HFF-Myc (cell line): ENCODE results near the gene OSBPL1A.

Experiments used
- DNase-seq: peaks from one replicate; pipeline ENCODE4 v3.0.0-alpha.2; 2011; ENCODE audit warnings: low read depth; ENCODE audit errors: extremely low read depth
- H3K4me3 ChIP-seq: replicated peaks from 2 replicates; pipeline ENCODE4 v1.5.1; 2011; ENCODE audit warnings: low read depth, mild to moderate bottlenecking, control low read depth, low read length
- TF ChIP-seq, protein P1 (sequence below): IDR thresholded peaks from 2 replicates; pipeline ENCODE4 v1.5.1; 2012; ENCODE audit warnings: mild to moderate bottlenecking, low read depth, low read length, control low read depth; ENCODE audit errors: missing control alignments

Gene OSBPL1A

GRCh38 chr18:24189664-24190346 lies 207.8 kb downstream of the OSBPL1A start:
- no peak overlapping the region for H3K4me3 ChIP-seq
- TF ChIP-seq, protein P1, sequence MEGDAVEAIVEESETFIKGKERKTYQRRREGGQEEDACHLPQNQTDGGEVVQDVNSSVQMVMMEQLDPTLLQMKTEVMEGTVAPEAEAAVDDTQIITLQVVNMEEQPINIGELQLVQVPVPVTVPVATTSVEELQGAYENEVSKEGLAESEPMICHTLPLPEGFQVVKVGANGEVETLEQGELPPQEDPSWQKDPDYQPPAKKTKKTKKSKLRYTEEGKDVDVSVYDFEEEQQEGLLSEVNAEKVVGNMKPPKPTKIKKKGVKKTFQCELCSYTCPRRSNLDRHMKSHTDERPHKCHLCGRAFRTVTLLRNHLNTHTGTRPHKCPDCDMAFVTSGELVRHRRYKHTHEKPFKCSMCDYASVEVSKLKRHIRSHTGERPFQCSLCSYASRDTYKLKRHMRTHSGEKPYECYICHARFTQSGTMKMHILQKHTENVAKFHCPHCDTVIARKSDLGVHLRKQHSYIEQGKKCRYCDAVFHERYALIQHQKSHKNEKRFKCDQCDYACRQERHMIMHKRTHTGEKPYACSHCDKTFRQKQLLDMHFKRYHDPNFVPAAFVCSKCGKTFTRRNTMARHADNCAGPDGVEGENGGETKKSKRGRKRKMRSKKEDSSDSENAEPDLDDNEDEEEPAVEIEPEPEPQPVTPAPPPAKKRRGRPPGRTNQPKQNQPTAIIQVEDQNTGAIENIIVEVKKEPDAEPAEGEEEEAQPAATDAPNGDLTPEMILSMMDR: no peak
- DNase-seq: no peak

DNA sequence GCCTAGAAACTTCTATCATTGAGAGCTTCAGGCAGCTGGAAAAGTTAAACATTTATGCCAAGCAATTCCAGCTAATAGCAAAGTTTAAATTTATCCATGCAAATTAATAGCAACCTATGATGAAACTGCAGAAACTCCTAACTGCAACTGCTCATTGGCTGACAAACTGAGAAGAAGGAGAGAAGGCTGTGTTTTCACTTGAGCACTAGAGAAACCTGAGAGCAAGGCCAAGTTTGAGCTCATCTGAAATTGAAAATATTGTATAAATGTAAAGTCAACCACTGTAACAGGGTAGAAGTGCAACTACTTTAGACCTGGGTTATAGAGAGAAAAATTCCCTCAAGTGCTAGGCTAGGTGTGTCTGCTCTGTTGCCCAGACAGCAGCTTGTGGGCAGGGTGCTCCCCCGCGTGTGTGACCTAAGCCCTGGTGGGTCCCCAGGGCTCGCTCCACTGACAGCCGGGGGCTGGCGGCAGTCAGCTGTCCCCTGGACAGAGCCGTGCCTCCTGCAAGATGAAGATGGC lies 208.6 kb downstream of the OSBPL1A start:
- TF ChIP-seq, protein P1: no peak

GRCh38 chr18:24188120-24188519 lies 209.5 kb downstream of the OSBPL1A start:
- TF ChIP-seq, protein P1: no peak
- DNase-seq: no peak

More for the DNA sequence above, 208.6 kb downstream of the OSBPL1A start:
- no peak for DNase-seq
- H3K4me3 ChIP-seq: no peak overlapping the region

DNA sequence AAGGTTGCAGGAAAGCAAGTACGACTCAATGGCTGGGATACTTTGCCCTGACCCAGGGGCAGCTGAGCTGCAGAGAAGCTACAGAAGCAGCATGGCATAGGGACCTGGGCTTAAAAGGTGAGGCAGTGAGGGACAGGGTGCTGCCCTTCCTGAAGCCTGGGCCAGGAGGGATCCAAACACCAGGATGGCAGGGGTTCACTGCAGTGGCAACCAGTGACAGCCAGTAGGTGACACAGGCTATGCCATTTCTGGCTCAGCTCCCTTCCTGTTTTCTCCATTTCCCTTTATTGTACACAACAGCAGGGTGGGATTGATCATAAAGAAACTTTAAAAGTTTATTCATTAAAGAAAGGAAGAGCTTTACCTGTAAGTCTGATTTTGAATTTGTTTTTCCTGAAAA lies 209.9 kb downstream of the OSBPL1A start:
- TF ChIP-seq, protein P1: no peak
- no peak overlapping the region for H3K4me3 ChIP-seq
- no peak for DNase-seq

More at GRCh38 chr18:24188120-24188519, 209.5 kb downstream of the OSBPL1A start:
- no peak overlapping the region for H3K4me3 ChIP-seq

- no peak overlapping the region for H3K4me3 ChIP-seq
- TF ChIP-seq, protein P1: no peak
- DNase-seq: no peak
Observed at GRCh38 chr18:24187049-24187448, 210.6 kb downstream of the OSBPL1A start.

DNA sequence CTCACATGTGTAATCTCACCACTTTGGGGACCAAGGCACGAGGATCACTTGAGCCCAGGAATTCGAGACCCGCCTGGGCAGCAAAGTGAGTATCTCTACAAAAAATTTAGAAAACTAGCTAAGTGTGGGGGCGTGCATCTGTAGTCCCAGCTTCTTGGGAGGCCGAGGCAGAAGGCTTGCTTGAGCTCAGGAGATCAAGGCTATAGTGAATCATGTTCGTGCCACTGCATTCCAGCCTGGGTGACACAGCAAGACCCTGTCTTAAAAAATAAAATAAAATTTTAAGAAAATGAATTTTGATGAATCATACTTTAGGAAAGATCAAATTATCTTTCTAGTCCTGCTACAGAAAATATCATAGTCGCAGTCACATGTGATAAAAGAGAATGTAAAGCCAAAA lies 211.8 kb downstream of the OSBPL1A start:
- DNase-seq: no peak
- TF ChIP-seq, protein P1: no peak
- no peak overlapping the region for H3K4me3 ChIP-seq
